ENCODE results near the gene STXBP1.

- TF ChIP-seq BRCA1 (IDR thresholded peaks at IDR 0.05) (no peak), BRCA1 (CRISPR knock-in tag; IDR thresholded peaks at IDR 0.05) (no peak), U2AF2 (optimal IDR thresholded peaks at IDR 0.05; ENCODE audit: low read depth, low read length) (no peak)
These were observed 50.5 kb downstream of the STXBP1 start for GRCh38 chr9:127662617-127663016.

All from K562 (cell line).